HepG2 (cell line): ENCODE results near the gene PRSS36. TPM values are rescaled to one million over a fixed set of nuclear protein-coding genes. Genes with fewer than 3 reads are reported as not detected.
A peak's percentile ranks its signal among the peaks of the same experiment; 100 is the strongest.

Experiments used
- ARHGAP35 ChIP-seq: sonication (generic); formaldehyde crosslinking; IDR thresholded peaks from 2 replicates; pipeline ENCODE4 v1.9.0; 2022; ENCODE audit warnings: mild to moderate bottlenecking, inconsistent platforms, moderate library complexity, missing genetic modification reagents, borderline replicate concordance
- BRD4 ChIP-seq: sonication (generic); formaldehyde crosslinking; IDR thresholded peaks from 2 replicates; pipeline ENCODE4 v1.4.0; 2020; ENCODE audit warnings: missing genetic modification reagents
- FOXM1 ChIP-seq: sonication (generic); formaldehyde crosslinking; IDR thresholded peaks from 2 replicates; pipeline ENCODE4 v1.5.0; 2020; ENCODE audit warnings: missing genetic modification reagents
- HCFC1 ChIP-seq: fragments of 150-350 bp; IDR thresholded peaks from 2 replicates; pipeline ENCODE4 v1.6.1; 2014; ENCODE audit warnings: low read depth, low read length
- LCORL ChIP-seq, 2 experiments: fragments of 450-650 bp in 1 of 2; sonication (generic) in 1 of 2; formaldehyde crosslinking in 1 of 2; IDR thresholded peaks; 2 replicates each; pipeline versions ENCODE4 v1.5.0 to v1.6.1; 2017 to 2020; ENCODE audit warnings: antibody characterized with exemption in 1 of 2, missing genetic modification reagents in 1 of 2
- MTA1 ChIP-seq: sonication (generic); formaldehyde crosslinking; IDR thresholded peaks from 2 replicates; pipeline ENCODE4 v1.4.0; 2020; ENCODE audit warnings: missing genetic modification reagents, mild to moderate bottlenecking, borderline replicate concordance
- PHF5A ChIP-seq: IDR thresholded peaks from one replicate; pipeline ENCODE4 v1.6.1; 2018; ENCODE audit warnings: low read depth, missing genetic modification reagents; ENCODE audit not compliant: unreplicated experiment
- SMAD9 ChIP-seq: sonication (generic); formaldehyde crosslinking; IDR thresholded peaks from 2 replicates; pipeline ENCODE4 v1.5.1; 2020; ENCODE audit warnings: mild to moderate bottlenecking, missing genetic modification reagents
- ZNF562 ChIP-seq: sonication (generic); formaldehyde crosslinking; IDR thresholded peaks from 2 replicates; pipeline ENCODE4 v1.8.0; 2022; ENCODE audit warnings: missing genetic modification reagents, borderline replicate concordance
- ZNF761 ChIP-seq: sonication (generic); formaldehyde crosslinking; conservative IDR thresholded peaks from 2 replicates; pipeline ENCODE4 v1.4.0; 2020; ENCODE audit warnings: mild to moderate bottlenecking, missing genetic modification reagents
- polyA plus RNA-seq, 8 experiments: library from polyadenylated mRNA; depleted of rRNA in 3 of 8; stranded (reverse) in 7 of 8; unstranded in 1 of 8; fragments of >200 nt; fragmentation: Illumina TruSeq in 4 of 8; extraction: Trizol in 4 of 8; gene quantifications; 2 replicates each; pipeline versions ENCODE4 v1.2.1 to v1.2.3, GENCODE V29; 2011 to 2016; ENCODE audit warnings: low read depth in 4 of 8, missing spikeins in 1 of 8, mixed read lengths in 1 of 8; ENCODE audit not compliant: insufficient read depth in 1 of 8
- total RNA-seq, 5 experiments: library from RNA; depleted of rRNA; stranded (reverse); fragments of >200 nt; fragmentation: Illumina TruSeq; extraction: Trizol; gene quantifications; 2 replicates each; pipeline ENCODE4 v1.2.3, GENCODE V29; 2016; ENCODE audit warnings: low read depth in 1 of 5
- TF ChIP-seq, protein P1 (sequence below): sonication (generic); formaldehyde crosslinking; IDR thresholded peaks from 2 replicates; pipeline ENCODE4 v1.4.0; 2020; ENCODE audit warnings: missing genetic modification reagents
- TF ChIP-seq, protein P2 (sequence below): sonication (generic); formaldehyde crosslinking; IDR thresholded peaks from 2 replicates; pipeline ENCODE4 v1.4.0; 2020; ENCODE audit warnings: mild to moderate bottlenecking, missing genetic modification reagents
- TF ChIP-seq, protein P3 (sequence below): sonication (generic); formaldehyde crosslinking; IDR thresholded peaks from 2 replicates; pipeline ENCODE4 v1.4.0; 2020; ENCODE audit warnings: missing genetic modification reagents
- TF ChIP-seq, protein P4 (sequence below): sonication (generic); formaldehyde crosslinking; IDR thresholded peaks from 2 replicates; pipeline ENCODE4 v1.4.0; 2020; ENCODE audit warnings: missing genetic modification reagents, borderline replicate concordance
- TF ChIP-seq, protein P5 (sequence below): sonication (generic); formaldehyde crosslinking; IDR thresholded peaks from 2 replicates; pipeline ENCODE4 v1.4.0; 2020; ENCODE audit warnings: missing genetic modification reagents

Gene PRSS36
- total and polyA plus RNA-seq, 2 of the 13 experiments (the other 11 are each of a cell fraction or from before 2014, with no cell fraction given), result 1.5 to 2.1 TPM

DNA sequence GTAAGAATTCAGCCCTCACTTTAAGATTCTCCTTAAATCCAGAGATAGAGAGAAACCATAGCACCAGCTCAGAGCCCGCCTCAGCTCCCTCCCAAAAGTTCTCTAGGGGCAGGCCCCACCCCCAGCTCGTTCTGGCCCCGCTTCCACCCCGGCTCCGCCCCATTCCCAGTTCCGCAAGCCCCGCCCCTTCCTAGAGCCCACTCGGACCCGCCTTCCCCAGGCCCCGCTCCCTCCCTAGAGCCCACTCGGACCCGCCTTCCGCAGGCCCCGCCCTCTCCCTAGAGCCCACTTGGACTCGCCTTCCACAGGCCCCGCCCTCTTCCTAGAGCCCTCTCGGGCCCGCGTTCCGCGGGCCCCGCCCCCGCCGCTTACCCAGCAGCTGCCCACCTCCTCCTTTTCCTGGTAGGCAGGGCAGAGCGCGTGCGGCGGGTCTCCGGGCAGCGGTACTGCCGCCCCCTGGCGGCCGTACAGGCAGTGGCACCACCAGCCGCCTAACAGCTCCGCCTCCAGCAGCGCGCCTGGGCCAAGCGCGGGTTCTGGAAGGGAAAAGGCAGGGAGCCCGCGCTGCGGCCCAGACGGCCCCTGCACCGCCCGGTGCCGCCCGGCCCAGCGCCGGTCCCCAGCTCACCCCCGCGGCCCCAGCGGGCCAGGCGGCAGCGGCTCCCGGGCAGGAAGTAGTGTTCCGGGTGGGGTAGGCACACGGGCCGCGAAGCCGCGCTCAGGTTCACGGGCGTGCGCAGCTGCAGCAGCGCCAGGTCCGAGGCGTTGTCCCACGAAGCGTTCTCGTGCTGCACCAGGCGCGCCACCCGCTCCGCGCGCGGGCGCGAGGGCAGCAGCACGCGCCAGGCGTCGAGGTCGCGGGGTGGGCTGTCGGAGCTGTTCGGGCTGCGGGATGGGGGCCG lies 7.5 kb downstream of the PRSS36 start (continued):
- TF ChIP-seq ZNF562 (CRISPR knock-in tag) (no peak), ARHGAP35 (CRISPR knock-in tag) (no peak), ZNF761 (CRISPR knock-in tag) (peak; percentile 51; the same call in 1 of the 2 replicates), MTA1 (0 out of 2 replicates have a peak, but pooled peaks have one; percentile 33), BRD4 (CRISPR knock-in tag) (no peak), HCFC1 (peak; percentile 51; the same call in 1 of the 2 replicates), LCORL (IDR thresholded peaks at IDR 0.05) (no peak), LCORL (CRISPR knock-in tag; IDR thresholded peaks at IDR 0.05) (peak; percentile 84; the same call in 1 of the 2 replicates), FOXM1 (CRISPR knock-in tag) (no peak), SMAD9 (CRISPR knock-in tag) (no peak), PHF5A (CRISPR knock-in tag) (peak; percentile 89)
- TF ChIP-seq, protein P1, sequence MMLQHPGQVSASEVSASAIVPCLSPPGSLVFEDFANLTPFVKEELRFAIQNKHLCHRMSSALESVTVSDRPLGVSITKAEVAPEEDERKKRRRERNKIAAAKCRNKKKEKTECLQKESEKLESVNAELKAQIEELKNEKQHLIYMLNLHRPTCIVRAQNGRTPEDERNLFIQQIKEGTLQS (CRISPR knock-in tag), result peak; percentile 27; the same call in 1 of the 2 replicates
- TF ChIP-seq, protein P2, sequence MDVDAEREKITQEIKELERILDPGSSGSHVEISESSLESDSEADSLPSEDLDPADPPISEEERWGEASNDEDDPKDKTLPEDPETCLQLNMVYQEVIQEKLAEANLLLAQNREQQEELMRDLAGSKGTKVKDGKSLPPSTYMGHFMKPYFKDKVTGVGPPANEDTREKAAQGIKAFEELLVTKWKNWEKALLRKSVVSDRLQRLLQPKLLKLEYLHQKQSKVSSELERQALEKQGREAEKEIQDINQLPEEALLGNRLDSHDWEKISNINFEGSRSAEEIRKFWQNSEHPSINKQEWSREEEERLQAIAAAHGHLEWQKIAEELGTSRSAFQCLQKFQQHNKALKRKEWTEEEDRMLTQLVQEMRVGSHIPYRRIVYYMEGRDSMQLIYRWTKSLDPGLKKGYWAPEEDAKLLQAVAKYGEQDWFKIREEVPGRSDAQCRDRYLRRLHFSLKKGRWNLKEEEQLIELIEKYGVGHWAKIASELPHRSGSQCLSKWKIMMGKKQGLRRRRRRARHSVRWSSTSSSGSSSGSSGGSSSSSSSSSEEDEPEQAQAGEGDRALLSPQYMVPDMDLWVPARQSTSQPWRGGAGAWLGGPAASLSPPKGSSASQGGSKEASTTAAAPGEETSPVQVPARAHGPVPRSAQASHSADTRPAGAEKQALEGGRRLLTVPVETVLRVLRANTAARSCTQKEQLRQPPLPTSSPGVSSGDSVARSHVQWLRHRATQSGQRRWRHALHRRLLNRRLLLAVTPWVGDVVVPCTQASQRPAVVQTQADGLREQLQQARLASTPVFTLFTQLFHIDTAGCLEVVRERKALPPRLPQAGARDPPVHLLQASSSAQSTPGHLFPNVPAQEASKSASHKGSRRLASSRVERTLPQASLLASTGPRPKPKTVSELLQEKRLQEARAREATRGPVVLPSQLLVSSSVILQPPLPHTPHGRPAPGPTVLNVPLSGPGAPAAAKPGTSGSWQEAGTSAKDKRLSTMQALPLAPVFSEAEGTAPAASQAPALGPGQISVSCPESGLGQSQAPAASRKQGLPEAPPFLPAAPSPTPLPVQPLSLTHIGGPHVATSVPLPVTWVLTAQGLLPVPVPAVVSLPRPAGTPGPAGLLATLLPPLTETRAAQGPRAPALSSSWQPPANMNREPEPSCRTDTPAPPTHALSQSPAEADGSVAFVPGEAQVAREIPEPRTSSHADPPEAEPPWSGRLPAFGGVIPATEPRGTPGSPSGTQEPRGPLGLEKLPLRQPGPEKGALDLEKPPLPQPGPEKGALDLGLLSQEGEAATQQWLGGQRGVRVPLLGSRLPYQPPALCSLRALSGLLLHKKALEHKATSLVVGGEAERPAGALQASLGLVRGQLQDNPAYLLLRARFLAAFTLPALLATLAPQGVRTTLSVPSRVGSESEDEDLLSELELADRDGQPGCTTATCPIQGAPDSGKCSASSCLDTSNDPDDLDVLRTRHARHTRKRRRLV (CRISPR knock-in tag), result 0 out of 2 replicates have a peak, but pooled peaks have one; percentile 9
- TF ChIP-seq, protein P3, sequence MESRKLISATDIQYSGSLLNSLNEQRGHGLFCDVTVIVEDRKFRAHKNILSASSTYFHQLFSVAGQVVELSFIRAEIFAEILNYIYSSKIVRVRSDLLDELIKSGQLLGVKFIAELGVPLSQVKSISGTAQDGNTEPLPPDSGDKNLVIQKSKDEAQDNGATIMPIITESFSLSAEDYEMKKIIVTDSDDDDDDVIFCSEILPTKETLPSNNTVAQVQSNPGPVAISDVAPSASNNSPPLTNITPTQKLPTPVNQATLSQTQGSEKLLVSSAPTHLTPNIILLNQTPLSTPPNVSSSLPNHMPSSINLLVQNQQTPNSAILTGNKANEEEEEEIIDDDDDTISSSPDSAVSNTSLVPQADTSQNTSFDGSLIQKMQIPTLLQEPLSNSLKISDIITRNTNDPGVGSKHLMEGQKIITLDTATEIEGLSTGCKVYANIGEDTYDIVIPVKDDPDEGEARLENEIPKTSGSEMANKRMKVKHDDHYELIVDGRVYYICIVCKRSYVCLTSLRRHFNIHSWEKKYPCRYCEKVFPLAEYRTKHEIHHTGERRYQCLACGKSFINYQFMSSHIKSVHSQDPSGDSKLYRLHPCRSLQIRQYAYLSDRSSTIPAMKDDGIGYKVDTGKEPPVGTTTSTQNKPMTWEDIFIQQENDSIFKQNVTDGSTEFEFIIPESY (CRISPR knock-in tag), result peak; percentile 71
- TF ChIP-seq, protein P4, sequence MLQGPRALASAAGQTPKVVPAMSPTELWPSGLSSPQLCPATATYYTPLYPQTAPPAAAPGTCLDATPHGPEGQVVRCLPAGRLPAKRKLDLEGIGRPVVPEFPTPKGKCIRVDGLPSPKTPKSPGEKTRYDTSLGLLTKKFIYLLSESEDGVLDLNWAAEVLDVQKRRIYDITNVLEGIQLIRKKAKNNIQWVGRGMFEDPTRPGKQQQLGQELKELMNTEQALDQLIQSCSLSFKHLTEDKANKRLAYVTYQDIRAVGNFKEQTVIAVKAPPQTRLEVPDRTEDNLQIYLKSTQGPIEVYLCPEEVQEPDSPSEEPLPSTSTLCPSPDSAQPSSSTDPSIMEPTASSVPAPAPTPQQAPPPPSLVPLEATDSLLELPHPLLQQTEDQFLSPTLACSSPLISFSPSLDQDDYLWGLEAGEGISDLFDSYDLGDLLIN (CRISPR knock-in tag), result no peak
- TF ChIP-seq, protein P5, sequence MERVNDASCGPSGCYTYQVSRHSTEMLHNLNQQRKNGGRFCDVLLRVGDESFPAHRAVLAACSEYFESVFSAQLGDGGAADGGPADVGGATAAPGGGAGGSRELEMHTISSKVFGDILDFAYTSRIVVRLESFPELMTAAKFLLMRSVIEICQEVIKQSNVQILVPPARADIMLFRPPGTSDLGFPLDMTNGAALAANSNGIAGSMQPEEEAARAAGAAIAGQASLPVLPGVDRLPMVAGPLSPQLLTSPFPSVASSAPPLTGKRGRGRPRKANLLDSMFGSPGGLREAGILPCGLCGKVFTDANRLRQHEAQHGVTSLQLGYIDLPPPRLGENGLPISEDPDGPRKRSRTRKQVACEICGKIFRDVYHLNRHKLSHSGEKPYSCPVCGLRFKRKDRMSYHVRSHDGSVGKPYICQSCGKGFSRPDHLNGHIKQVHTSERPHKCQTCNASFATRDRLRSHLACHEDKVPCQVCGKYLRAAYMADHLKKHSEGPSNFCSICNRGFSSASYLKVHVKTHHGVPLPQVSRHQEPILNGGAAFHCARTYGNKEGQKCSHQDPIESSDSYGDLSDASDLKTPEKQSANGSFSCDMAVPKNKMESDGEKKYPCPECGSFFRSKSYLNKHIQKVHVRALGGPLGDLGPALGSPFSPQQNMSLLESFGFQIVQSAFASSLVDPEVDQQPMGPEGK (CRISPR knock-in tag), result peak; percentile 45; the same call in 1 of the 2 replicates
